HG03378 (cell line): ENCODE measurements around the gene MT1HL1.
"Not testable (repeated sequence)": the region's sequence is repeated elsewhere in the genome, so short reads cannot be mapped to it uniquely, and the experiment has no call there.

Experiments
- ATAC-seq: cut with Tn5 transposase; IDR thresholded peaks from one replicate; pipeline ENCODE4 v1.9.1; 2021; ENCODE audit warnings: mild to moderate bottlenecking, moderate library complexity; ENCODE audit not compliant: unreplicated experiment

The MT1HL1 gene

GRCh38 chr1:236979149-236979900, 24.9 kb downstream of the MT1HL1 start:
- ATAC-seq = no peak

DNA sequence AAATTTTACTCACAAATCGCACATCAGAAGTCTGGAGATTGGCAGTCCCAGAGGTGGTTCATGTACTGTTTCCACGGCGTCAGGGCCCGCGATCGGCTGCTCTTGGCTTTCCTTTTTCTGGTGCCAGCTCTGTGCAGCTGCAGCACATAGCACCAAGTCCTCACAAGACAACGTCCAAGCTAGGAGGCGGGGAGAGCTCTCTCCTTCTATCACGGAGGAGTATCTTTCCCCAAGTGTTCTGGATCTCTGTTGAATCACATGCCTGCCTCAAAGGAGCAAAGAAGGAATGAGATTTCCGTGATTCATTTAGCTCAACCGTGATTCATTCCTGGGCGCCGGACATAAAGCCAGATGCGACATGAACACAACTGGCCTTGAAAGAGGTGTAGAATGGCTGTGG, 25.5 kb downstream of the MT1HL1 start:
- no peak for ATAC-seq

- no peak for ATAC-seq
Measured at GRCh38 chr1:236975461-236975860, 28.8 kb downstream of the MT1HL1 start.

DNA sequence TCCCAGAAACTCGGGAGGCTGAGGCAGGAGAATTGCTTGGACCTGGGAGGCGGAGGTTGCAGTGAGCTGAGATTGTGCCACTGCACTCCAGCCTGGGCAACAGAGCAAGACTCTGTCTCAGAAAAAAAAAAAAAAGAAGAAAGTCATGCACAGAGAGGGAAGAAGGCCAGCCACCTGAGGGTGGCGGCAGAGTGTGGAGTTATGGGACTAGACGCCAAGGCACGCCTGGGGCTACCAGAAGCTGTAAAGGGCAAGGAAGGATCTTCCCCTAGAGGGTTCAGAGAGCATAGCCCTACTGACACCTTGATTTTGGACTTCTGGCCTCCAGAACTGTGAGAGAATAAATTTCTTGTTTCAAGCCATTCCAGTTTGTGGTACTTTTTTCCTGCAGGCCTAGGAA, 30.2 kb downstream of the MT1HL1 start:
- not testable (repeated sequence) for ATAC-seq

GRCh38 chr1:236966636-236967035, 37.6 kb downstream of the MT1HL1 start:
- no peak for ATAC-seq

- no peak for ATAC-seq
Measured at GRCh38 chr1:236963920-236964319, 40.3 kb downstream of the MT1HL1 start.

GRCh38 chr1:236959112-236959511, 45.1 kb downstream of the MT1HL1 start:
- ATAC-seq = no peak

DNA sequence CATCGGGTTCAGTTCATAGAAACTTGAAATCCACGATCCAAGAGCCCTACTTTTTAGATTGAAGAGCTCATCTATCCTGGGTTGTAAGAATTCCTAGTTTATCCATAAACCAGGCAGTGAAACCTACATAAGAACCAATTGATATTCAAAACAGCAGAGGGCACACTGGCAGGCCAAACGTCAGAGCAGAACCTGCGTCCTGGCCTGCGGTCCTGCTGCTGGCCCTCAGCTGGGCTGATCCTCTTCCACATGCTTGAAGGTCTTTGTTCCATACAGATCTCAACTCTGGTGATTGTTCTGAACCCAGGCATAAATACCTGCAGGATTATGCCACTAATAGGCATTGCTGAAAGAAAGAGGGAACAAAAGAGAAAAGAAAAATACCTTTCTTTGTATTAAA, 47.0 kb downstream of the MT1HL1 start:
- ATAC-seq = no peak
